ENCODE measurements around the gene CDC37L1. TPM values are rescaled to one million over a fixed set of nuclear protein-coding genes. Genes with fewer than 3 reads are reported as not detected.

Gene CDC37L1
- total and polyA plus RNA-seq, 2 experiments from 2014 or later, result 26.9 to 29.6 TPM

DNA sequence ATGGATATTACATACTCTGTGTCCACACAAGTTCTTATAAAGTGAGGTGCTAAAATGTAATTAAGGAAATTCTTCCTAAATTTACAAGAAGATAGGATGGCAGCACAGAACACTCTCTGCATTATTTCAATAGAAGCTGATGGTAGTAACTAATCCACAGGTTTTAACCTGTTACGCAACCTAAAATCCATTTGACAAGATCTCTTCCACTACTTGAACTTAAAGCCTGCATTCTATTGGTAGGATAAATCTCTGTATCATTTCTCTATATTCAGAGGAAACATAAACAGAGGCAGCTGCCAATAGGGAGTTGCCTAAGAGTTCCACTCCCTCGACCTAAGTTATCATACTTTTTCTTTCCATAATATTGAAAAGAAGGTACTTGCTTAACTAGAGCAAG lies 21.6 kb downstream of the CDC37L1 start (continued):
- no peak for TF ChIP-seq CTCF (conservative IDR thresholded peaks at IDR 0.05; ENCODE audit: low read depth in 2 of 2)

DNA sequence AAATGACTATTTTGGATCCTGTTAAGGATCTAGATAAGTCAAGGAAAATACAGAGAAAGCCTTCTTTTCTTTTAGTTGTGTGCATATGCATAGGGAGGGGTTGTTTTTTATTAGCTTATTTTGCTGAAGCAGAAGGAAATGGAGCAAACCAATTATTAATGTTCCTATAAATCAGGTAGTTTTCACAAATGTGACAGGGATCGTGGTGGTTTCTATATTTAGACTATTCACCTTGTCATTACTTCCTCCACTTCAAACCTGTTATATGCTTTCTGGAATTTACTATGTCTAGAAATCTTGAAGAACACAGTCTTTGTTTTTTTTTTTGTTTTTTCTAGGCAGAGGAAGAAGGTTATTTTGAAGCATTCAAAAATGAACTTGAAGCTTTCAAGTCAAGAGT lies 22.2 kb downstream of the CDC37L1 start:
- Histone ChIP-seq H3K9me2 (ENCODE audit: insufficient read depth) (no peaks in the 10 kb centered on the region), H3K4me2 (no peak overlapping the region), H3K4me3 (no peak overlapping the region), H3K27ac (ENCODE audit: low read depth) (no peak overlapping the region), H3K79me2 (replicated peaks; ENCODE audit: insufficient read depth) (no peaks in the 10 kb centered on the region; the same call in 1 of the 2 replicates), H3K27me3 (ENCODE audit: insufficient read depth) (no peaks in the 10 kb centered on the region), H2AFZ (no peak overlapping the region), H3K36me3 (ENCODE audit: insufficient read depth) (peaks cover 18% of the 10 kb centered on the region), H4K20me1 (replicated peaks; ENCODE audit: insufficient read depth) (no peaks in the 10 kb centered on the region), H3F3A (replicated peaks; ENCODE audit: low read depth) (no peaks in the 10 kb centered on the region), H3K4me1 (ENCODE audit: insufficient read depth) (no peaks in the 10 kb centered on the region)
- DNase-seq (ENCODE audit: low spot score), result no peak
- no peaks in the 10 kb centered on the region for H3K27me3 Mint-ChIP-seq (ENCODE audit: insufficient read depth, low read depth, poor library complexity)
- H3K4me1 Mint-ChIP-seq, result no peaks in the 10 kb centered on the region
- no peaks in the 10 kb centered on the region for H3K9me3 Mint-ChIP-seq
- no peak overlapping the region for H3K4me3 Mint-ChIP-seq
- no peak for ATAC-seq
- H3K27ac Mint-ChIP-seq, result no peak overlapping the region
- peaks cover 39% of the 10 kb centered on the region; the same call in 2 of the 3 replicates for H3K36me3 Mint-ChIP-seq (ENCODE audit: low read depth)
- no peak for TF ChIP-seq POLR2AphosphoS5 (IDR thresholded peaks at IDR 0.05; ENCODE audit: low read depth)
- TF ChIP-seq STAT1 (IDR thresholded peaks at IDR 0.05; ENCODE audit: unreplicated experiment), result no peak
- no peak for TF ChIP-seq CREB1 (CRISPR knock-in tag; IDR thresholded peaks at IDR 0.05; ENCODE audit: low read depth)
- no peak for TF ChIP-seq ETS1 (IDR thresholded peaks at IDR 0.05)
- TF ChIP-seq CTCF (conservative IDR thresholded peaks at IDR 0.05; ENCODE audit: low read depth in 2 of 2), result no peak
- no peak for TF ChIP-seq NANOG (IDR thresholded peaks at IDR 0.05; ENCODE audit: borderline replicate concordance)
- TF ChIP-seq, protein P1, sequence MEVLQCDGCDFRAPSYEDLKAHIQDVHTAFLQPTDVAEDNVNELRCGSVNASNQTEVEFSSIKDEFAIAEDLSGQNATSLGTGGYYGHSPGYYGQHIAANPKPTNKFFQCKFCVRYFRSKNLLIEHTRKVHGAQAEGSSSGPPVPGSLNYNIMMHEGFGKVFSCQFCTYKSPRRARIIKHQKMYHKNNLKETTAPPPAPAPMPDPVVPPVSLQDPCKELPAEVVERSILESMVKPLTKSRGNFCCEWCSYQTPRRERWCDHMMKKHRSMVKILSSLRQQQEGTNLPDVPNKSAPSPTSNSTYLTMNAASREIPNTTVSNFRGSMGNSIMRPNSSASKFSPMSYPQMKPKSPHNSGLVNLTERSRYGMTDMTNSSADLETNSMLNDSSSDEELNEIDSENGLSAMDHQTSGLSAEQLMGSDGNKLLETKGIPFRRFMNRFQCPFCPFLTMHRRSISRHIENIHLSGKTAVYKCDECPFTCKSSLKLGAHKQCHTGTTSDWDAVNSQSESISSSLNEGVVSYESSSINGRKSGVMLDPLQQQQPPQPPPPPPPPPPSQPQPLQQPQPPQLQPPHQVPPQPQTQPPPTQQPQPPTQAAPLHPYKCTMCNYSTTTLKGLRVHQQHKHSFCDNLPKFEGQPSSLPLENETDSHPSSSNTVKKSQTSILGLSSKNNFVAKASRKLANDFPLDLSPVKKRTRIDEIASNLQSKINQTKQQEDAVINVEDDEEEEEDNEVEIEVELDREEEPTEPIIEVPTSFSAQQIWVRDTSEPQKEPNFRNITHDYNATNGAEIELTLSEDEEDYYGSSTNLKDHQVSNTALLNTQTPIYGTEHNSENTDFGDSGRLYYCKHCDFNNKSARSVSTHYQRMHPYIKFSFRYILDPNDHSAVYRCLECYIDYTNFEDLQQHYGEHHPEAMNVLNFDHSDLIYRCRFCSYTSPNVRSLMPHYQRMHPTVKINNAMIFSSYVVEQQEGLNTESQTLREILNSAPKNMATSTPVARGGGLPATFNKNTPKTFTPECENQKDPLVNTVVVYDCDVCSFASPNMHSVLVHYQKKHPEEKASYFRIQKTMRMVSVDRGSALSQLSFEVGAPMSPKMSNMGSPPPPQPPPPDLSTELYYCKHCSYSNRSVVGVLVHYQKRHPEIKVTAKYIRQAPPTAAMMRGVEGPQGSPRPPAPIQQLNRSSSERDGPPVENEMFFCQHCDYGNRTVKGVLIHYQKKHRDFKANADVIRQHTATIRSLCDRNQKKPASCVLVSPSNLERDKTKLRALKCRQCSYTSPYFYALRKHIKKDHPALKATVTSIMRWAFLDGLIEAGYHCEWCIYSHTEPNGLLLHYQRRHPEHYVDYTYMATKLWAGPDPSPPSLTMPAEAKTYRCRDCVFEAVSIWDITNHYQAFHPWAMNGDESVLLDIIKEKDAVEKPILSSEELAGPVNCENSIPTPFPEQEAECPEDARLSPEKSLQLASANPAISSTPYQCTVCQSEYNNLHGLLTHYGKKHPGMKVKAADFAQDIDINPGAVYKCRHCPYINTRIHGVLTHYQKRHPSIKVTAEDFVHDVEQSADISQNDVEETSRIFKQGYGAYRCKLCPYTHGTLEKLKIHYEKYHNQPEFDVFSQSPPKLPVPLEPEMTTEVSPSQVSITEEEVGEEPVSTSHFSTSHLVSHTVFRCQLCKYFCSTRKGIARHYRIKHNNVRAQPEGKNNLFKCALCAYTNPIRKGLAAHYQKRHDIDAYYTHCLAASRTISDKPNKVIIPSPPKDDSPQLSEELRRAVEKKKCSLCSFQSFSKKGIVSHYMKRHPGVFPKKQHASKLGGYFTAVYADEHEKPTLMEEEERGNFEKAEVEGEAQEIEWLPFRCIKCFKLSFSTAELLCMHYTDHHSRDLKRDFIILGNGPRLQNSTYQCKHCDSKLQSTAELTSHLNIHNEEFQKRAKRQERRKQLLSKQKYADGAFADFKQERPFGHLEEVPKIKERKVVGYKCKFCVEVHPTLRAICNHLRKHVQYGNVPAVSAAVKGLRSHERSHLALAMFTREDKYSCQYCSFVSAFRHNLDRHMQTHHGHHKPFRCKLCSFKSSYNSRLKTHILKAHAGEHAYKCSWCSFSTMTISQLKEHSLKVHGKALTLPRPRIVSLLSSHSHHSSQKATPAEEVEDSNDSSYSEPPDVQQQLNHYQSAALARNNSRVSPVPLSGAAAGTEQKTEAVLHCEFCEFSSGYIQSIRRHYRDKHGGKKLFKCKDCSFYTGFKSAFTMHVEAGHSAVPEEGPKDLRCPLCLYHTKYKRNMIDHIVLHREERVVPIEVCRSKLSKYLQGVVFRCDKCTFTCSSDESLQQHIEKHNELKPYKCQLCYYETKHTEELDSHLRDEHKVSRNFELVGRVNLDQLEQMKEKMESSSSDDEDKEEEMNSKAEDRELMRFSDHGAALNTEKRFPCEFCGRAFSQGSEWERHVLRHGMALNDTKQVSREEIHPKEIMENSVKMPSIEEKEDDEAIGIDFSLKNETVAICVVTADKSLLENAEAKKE (CRISPR knock-in tag; IDR thresholded peaks at IDR 0.05), result no peak
- TF ChIP-seq ZNF331 (CRISPR knock-in tag; IDR thresholded peaks at IDR 0.05; ENCODE audit: low read depth), result no peak
- TF ChIP-seq EZH2 (IDR thresholded peaks at IDR 0.05; ENCODE audit: low read depth, unreplicated experiment), result no peak
- TF ChIP-seq JUNB (IDR thresholded peaks at IDR 0.05; ENCODE audit: unreplicated experiment), result no peak
- no peak for TF ChIP-seq ZNF114 (CRISPR knock-in tag; IDR thresholded peaks at IDR 0.05)
- no peak for TF ChIP-seq EZH2phosphoT487 (IDR thresholded peaks at IDR 0.05; ENCODE audit: unreplicated experiment)
